Psoas muscle (tissue), 8 donors: ENCODE measurements around the gene ITGA3. TPM values are rescaled to one million over a fixed set of nuclear protein-coding genes. Genes with fewer than 3 reads are reported as not detected.
A peak's percentile ranks its signal among the peaks of the same experiment; 100 is the strongest.

Experiments used
- ATAC-seq, 4 donors: fragments of 200-7000 bp; cut with Tn5 transposase; one replicate each; pipeline ENCODE4 v1.9.1; 2020; ENCODE audit warnings: moderate library complexity in 3 of 4, mild to moderate bottlenecking in 2 of 4
- DNase-seq, 2 donors: peaks; one replicate each; pipeline ENCODE4 v3.0.0-alpha.2; 2020
- H3K27ac ChIP-seq: fragments of 200-600 bp; one replicate; pipeline ENCODE4 v1.8.0; 2022
- H3K27me3 ChIP-seq, 3 donors: fragments of 200-600 bp in 1 of 3; one replicate each; pipeline versions ENCODE4 v1.6.1 to v1.8.0; 2013 to 2022; ENCODE audit warnings: low read length in 2 of 3, mild to moderate bottlenecking in 2 of 3, moderate library complexity in 1 of 3; ENCODE audit not compliant: insufficient read depth in 3 of 3
- H3K36me3 ChIP-seq, 2 donors: fragments of 200-600 bp in 1 of 2; one replicate each; pipeline versions ENCODE4 v1.6.1 to v1.8.0; 2013 to 2022; ENCODE audit warnings: low read depth in 1 of 2, mild to moderate bottlenecking in 1 of 2, moderate library complexity in 1 of 2; ENCODE audit not compliant: insufficient read depth in 1 of 2
- H3K4me1 ChIP-seq: fragments of 200-600 bp; one replicate; pipeline ENCODE4 v1.8.0; 2022
- H3K4me3 ChIP-seq: fragments of 200-600 bp; one replicate; pipeline ENCODE4 v1.8.0; 2022; ENCODE audit warnings: mild to moderate bottlenecking
- H3K9me3 ChIP-seq: fragments of 200-600 bp; one replicate; pipeline ENCODE4 v1.8.0; 2022
- CTCF ChIP-seq: fragments of 200-600 bp; IDR thresholded peaks from one replicate; pipeline ENCODE4 v1.8.0; 2022; ENCODE audit warnings: antibody characterized with exemption
- WGBS, 3 donors: extraction: QIAGEN DNeasy Blood & Tissue Kit; methylation state at CpG; one replicate each; pipeline versions ENCODE4 v1.1.6 to v1.1.7; 2013; 5-methylcytosine and 5-hydroxymethylcytosine counted together
- intact Hi-C, 2 donors: fragments of 100-400 bp; cut with DNase I; formaldehyde crosslinking; loops; one replicate each; pipeline versions ENCODE4 v1.11.0 to v1.14.2; 2022
- polyA plus RNA-seq, 3 donors: library from polyadenylated mRNA; stranded (reverse); fragments of 200-250 nt; gene quantifications; one replicate each; pipeline ENCODE4 v1.2.3, GENCODE V29; 2013
- total RNA-seq, 4 donors: library from RNA; stranded (reverse); fragmentation: NEBNext Ultra II Directional in 2 of 4; extraction: Animal tissue kit (Norgen Biotek cat#: 25700) in 2 of 4; gene quantifications; one replicate each; pipeline versions ENCODE4 v1.2.1 to v1.2.4, GENCODE V29; 2021 to 2023
- donor health status: healthy with polysubstance abuse.
- donor health status: DM: no; HTN: no; CAD: no; lungs with moderate emphysema.
- donor health status: Bipolar disorder and iron deficiency.
- donor health status: healthy.
- donor health status: DM: yes; HTN: yes; CAD: no.
- donor health status: DM: no; HTN: no; CAD: no.
- donor health status: DM: no; HTN: no; CAD: no.
- donor health status: DM: yes; HTN: yes; CAD: no.

ITGA3 gene
- total and polyA plus RNA-seq, 7 donors: 4.9 to 21.9 (median 10.9) TPM

- ATAC-seq (peak; percentile 88 to 94 (median 91)), DNase-seq (peak; percentile 75 to 85)
- H3K36me3 ChIP-seq: peaks cover 0 to 48% of the 10 kb centered on the region in 2 donors
- no peak overlapping the region for H3K27ac ChIP-seq
- no peaks in the 10 kb centered on the region for H3K9me3 ChIP-seq
- H3K4me1 ChIP-seq: no peaks in the 10 kb centered on the region
- intact Hi-C loops: loop anchor here (1.0 to 2.0 kb wide), 2 partner anchors 60 to 61 kb away; no protein-coding TSS in a partner anchor
- peak; percentile 98 for TF ChIP-seq CTCF
- H3K4me3 ChIP-seq: no peak overlapping the region
- no peaks in the 10 kb centered on the region for H3K27me3 ChIP-seq
- WGBS, 3 donors: 38 to 62% (median 40%) methylated on average over 6 to 10 of the region's 10 CpGs
Measured at GRCh38 chr17:50087246-50087911, 31.5 kb downstream of the ITGA3 start.

- Histone ChIP-seq H3K9me3 (no peaks in the 10 kb centered on the region), H3K4me3 (no peak overlapping the region), H3K36me3 (peaks cover 0 to 42% of the 10 kb centered on the region in 2 donors), H3K27ac (no peak overlapping the region), H3K4me1 (no peaks in the 10 kb centered on the region), H3K27me3 (no peaks in the 10 kb centered on the region)
- WGBS, 3 donors: 81 to 85% (median 84%) methylated on average over 19 of the region's 19 CpGs
- no peak for TF ChIP-seq CTCF
- DNase-seq (peak in 1 of 2 donors; percentile 42), ATAC-seq (peak in 2 of 4 donors; percentile 6 to 14)
- intact Hi-C loops: loop anchor here (1.0 to 2.0 kb wide), 2 partner anchors 61 kb away; no protein-coding TSS in a partner anchor
Measured at GRCh38 chr17:50087912-50088405, 32.0 kb downstream of the ITGA3 start.

DNA sequence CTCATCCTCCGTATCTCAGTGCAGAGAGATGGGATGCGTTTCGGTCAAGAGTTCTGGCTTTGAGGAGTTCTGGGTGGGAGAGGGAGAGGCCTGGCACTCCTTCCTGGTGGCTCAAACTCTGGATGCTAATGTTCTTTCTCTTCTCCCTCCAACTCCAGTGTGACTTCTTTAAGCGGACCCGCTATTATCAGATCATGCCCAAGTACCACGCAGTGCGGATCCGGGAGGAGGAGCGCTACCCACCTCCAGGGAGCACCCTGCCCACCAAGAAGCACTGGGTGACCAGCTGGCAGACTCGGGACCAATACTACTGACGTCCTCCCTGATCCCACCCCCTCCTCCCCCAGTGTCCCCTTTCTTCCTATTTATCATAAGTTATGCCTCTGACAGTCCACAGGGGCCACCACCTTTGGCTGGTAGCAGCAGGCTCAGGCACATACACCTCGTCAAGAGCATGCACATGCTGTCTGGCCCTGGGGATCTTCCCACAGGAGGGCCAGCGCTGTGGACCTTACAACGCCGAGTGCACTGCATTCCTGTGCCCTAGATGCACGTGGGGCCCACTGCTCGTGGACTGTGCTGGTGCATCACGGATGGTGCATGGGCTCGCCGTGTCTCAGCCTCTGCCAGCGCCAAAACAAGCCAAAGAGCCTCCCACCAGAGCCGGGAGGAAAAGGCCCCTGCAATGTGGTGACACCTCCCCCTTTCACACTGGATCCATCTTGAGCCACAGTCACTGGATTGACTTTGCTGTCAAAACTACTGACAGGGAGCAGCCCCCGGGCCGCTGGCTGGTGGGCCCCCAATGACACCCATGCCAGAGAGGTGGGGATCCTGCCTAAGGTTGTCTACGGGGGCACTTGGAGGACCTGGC is 33.3 kb downstream of the ITGA3 start:
- WGBS, 3 donors: 83 to 87% (median 85%) methylated on average over 25 of the region's 25 CpGs
- no peaks in the 10 kb centered on the region for H3K27me3 ChIP-seq
- peaks cover 5% of the 10 kb centered on the region for H3K4me1 ChIP-seq
- H3K4me3 ChIP-seq: no peak overlapping the region
- TF ChIP-seq CTCF: no peak
- peak in 1 of 2 donors; percentile 45 for DNase-seq
- H3K9me3 ChIP-seq: no peaks in the 10 kb centered on the region
- intact Hi-C loops: no loop called here
- no peak for ATAC-seq
- H3K27ac ChIP-seq: no peak overlapping the region
- H3K36me3 ChIP-seq: peaks cover 0 to 30% of the 10 kb centered on the region in 2 donors

GRCh38 chr17:50090071-50090470 is 34.2 kb downstream of the ITGA3 start:
- Histone ChIP-seq H3K36me3 (peaks cover 0 to 25% of the 10 kb centered on the region in 2 donors), H3K4me3 (no peak overlapping the region), H3K4me1 (peaks cover 5% of the 10 kb centered on the region), H3K27me3 (no peaks in the 10 kb centered on the region), H3K27ac (no peak overlapping the region), H3K9me3 (no peaks in the 10 kb centered on the region)
- TF ChIP-seq CTCF: no peak
- ATAC-seq (no peak), DNase-seq (peak in 1 of 2 donors; percentile 15)
- WGBS, 3 donors: 78 to 84% (median 81%) methylated on average over 6 of the region's 6 CpGs
- intact Hi-C loops: loop anchor here in 1 of 2 donors (5.0 kb wide), 2 partner anchors 33 to 207 kb away; partner anchors contain the start of gene ITGA3
